Measurements from ENCODE around the gene PCDHGA4. TPM values are rescaled to one million over a fixed set of nuclear protein-coding genes. Genes with fewer than 3 reads are reported as not detected.
"Not testable (repeated sequence)": the region's sequence is repeated elsewhere in the genome, so short reads cannot be mapped to it uniquely, and the experiment has no call there.

The PCDHGA4 gene
- polyA plus RNA-seq, 4 donors: 2.3 to 4.6 (median 2.4) TPM

GRCh38 chr5:141346017-141346416 is 8.8 kb upstream of the PCDHGA4 start:
- not testable (repeated sequence) for DNase-seq (ENCODE audit: low read depth in 4 of 4, low spot score in 3 of 4)

- no peak for DNase-seq (ENCODE audit: low read depth in 4 of 4, low spot score in 3 of 4)
These were observed 4.8 kb upstream of the PCDHGA4 start, which contains the start of gene PCDHGB1 for GRCh38 chr5:141349917-141350619. Gene PCDHGB1 (plus strand): TSS chr5:141350099. CDS start chr5:141350261, 162 bp downstream.

- DNase-seq (ENCODE audit: low read depth in 4 of 4, low spot score in 3 of 4): no peak
These were observed 3.2 kb upstream of the PCDHGA4 start for GRCh38 chr5:141351591-141351990.

- no peak for DNase-seq (ENCODE audit: low read depth in 4 of 4, low spot score in 3 of 4)
These were observed 820 bp downstream of the PCDHGA4 start for GRCh38 chr5:141355641-141356040.

GRCh38 chr5:141356133-141356532 is 1.3 kb downstream of the PCDHGA4 start:
- no peak for DNase-seq (ENCODE audit: low read depth in 4 of 4, low spot score in 3 of 4)

GRCh38 chr5:141356950-141357349 is 2.1 kb downstream of the PCDHGA4 start:
- no peak for DNase-seq (ENCODE audit: low read depth in 4 of 4, low spot score in 3 of 4)

GRCh38 chr5:141359790-141360426 is 5.1 kb downstream of the PCDHGA4 start, which contains the start of gene PCDHGB2:
Gene PCDHGB2 (plus strand): TSS chr5:141359994. CDS start chr5:141360136, 142 bp downstream.
- DNase-seq (ENCODE audit: low read depth in 4 of 4, low spot score in 3 of 4): no peak

GRCh38 chr5:141360685-141361084 is 5.9 kb downstream of the PCDHGA4 start:
- no peak for DNase-seq (ENCODE audit: low read depth in 4 of 4, low spot score in 3 of 4)

- no peak for DNase-seq (ENCODE audit: low read depth in 4 of 4, low spot score in 3 of 4)
These were observed 7.9 kb downstream of the PCDHGA4 start for GRCh38 chr5:141362719-141363118.

- no peak for DNase-seq (ENCODE audit: low read depth in 4 of 4, low spot score in 3 of 4)
These were observed 9.3 kb downstream of the PCDHGA4 start, which contains the start of gene PCDHGA5 for GRCh38 chr5:141363952-141364660. Gene PCDHGA5 (plus strand): TSS chr5:141364162. CDS start chr5:141364331, 169 bp downstream.

- DNase-seq (ENCODE audit: low read depth in 4 of 4, low spot score in 3 of 4): no peak
These were observed 11.4 kb downstream of the PCDHGA4 start for GRCh38 chr5:141366016-141366896.

- DNase-seq (ENCODE audit: low read depth in 4 of 4, low spot score in 3 of 4): no peak
These were observed 15.4 kb downstream of the PCDHGA4 start, which contains the start of gene PCDHGB3 for GRCh38 chr5:141369994-141370848. Gene PCDHGB3 (plus strand): TSS chr5:141370242. CDS start chr5:141370395, 153 bp downstream.

- no peak for DNase-seq (ENCODE audit: low read depth in 4 of 4, low spot score in 3 of 4)
These were observed 17.0 kb downstream of the PCDHGA4 start for GRCh38 chr5:141371572-141372475.

GRCh38 chr5:141373673-141374317 is 19.0 kb downstream of the PCDHGA4 start, which contains the start of gene PCDHGA6:
Gene PCDHGA6 (plus strand): TSS chr5:141373891. CDS start chr5:141374084, 193 bp downstream.
- DNase-seq (ENCODE audit: low read depth in 4 of 4, low spot score in 3 of 4): no peak

GRCh38 chr5:141374627-141375026 is 19.8 kb downstream of the PCDHGA4 start:
- DNase-seq (ENCODE audit: low read depth in 4 of 4, low spot score in 3 of 4): no peak

GRCh38 chr5:141375444-141376155 is 20.8 kb downstream of the PCDHGA4 start:
- not testable (repeated sequence) for DNase-seq (ENCODE audit: low read depth in 4 of 4, low spot score in 3 of 4)
